ENCODE data around the gene CD248.
"Not testable (repeated sequence)": the region's sequence is repeated elsewhere in the genome, so short reads cannot be mapped to it uniquely, and the experiment has no call there.

CD248 gene

GRCh38 chr11:66277064-66277463, 39.8 kb downstream of the CD248 start:
- not testable (repeated sequence) for DNase-seq (ENCODE audit: low read depth in 2 of 3, low spot score in 2 of 3)

DNA sequence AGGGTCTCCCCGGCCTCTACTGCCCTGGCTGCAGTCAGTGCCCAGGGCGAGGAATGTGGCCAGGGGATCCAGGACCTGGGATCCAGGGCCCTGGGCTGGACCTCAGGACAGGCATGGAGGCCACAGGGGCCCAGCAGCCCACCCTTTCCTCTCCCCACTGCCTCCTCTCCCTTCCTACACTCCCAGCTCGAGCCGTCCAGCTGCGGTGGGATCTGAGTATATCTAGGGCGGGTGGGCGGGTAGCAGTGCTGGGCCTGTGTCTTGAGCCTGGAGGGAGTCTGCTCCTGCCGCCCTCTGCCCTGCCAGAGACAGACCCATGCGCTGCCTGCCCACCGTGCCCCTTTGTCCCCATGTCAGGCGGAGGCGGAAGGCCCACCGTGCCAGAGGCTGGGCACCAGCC, 40.2 kb downstream of the CD248 start:
- not testable (repeated sequence) for DNase-seq (ENCODE audit: low read depth in 2 of 3, low spot score in 2 of 3)

- no peak for DNase-seq (ENCODE audit: low read depth in 2 of 3, low spot score in 2 of 3)
Observed at GRCh38 chr11:66275984-66276612, 40.7 kb downstream of the CD248 start.

DNA sequence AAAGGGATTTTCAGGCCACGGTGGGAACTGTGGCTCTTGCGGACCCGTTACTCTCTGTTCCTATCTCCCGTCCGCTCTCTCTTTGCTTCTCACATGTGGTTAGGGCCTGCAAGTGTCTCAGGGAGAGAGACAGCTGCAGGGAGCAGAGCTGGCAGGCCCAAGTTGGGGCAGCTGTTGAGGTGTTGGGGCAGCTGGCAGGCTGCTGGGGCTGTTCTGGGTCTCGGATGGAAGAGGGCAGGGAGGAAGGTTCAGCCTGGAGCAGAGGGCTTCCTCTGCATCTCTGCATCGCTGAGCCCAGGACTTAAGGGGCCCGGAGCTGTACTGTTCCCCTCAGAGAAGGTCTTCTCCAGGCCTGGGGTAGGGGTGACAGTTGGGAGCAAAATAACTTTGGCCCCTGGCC, 41.4 kb downstream of the CD248 start:
- DNase-seq (ENCODE audit: low read depth in 2 of 3, low spot score in 2 of 3) = no peak

- DNase-seq (ENCODE audit: low read depth in 2 of 3, low spot score in 2 of 3) = no peak
Observed at GRCh38 chr11:66274219-66274618, 42.6 kb downstream of the CD248 start.

- DNase-seq (ENCODE audit: low read depth in 2 of 3, low spot score in 2 of 3) = no peak
Observed at GRCh38 chr11:66272596-66272995, 44.2 kb downstream of the CD248 start.

- DNase-seq (ENCODE audit: low read depth in 2 of 3, low spot score in 2 of 3) = no peak
Observed at GRCh38 chr11:66271816-66272215, 45.0 kb downstream of the CD248 start.

DNA sequence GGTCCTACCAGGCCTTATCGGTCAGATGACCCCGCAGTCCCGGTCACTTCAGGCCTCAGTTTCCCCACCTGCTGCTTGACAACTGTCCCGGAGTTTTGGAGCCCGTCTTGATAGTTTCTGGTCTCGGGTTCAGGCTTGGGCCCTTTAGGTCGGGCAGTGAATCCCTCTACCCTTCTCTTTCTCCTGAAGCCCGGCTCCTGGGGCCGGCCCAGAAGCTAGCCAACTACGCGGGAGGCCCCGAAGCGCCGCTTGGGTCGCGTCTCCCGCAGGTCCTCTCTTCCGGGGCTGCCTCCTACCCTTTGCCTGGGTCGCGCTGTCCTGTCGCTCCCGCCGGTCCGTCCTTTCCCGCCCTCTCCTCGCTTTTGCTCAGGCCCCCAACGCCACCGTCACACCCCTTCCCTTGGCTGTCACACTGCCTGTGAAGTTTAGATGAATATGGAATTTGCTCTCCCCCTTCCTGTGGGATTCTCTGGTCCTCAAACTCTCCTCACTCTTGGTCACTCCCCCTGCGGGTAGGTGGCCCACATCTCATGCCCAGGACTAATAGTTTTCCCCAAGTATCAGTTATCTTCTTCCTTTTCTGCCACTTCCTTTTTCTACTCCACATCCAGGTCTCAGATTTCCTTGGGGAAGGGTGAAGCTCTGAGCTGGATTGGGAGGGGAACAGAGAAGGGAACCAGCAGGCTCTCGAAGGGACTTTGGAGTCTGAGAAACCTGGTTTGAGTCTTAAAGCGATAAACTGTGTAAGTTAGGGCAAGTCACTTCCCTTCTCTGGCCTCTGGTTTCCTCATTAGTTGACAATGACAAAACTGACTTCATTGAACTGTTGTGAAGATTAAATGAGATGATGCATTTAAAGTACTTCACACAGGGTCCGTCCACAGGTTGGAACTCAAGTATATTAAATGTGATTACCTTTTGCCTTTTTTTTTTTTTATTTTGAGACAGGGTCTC, 47.6 kb downstream of the CD248 start:
- DNase-seq (ENCODE audit: low read depth in 2 of 3, low spot score in 2 of 3) = no peak

GRCh38 chr11:66268244-66268951, 48.4 kb downstream of the CD248 start, which contains the start of gene RAB1B:
Gene RAB1B, plus strand, starts transcription at chr11:66268639. Its CDS starts 41 bp downstream, at chr11:66268680.
- peak; percentile 99 to 100 (median 99) for DNase-seq (ENCODE audit: low read depth in 2 of 3, low spot score in 2 of 3)

- DNase-seq (ENCODE audit: low read depth in 2 of 3, low spot score in 2 of 3) = peak; percentile 78 to 87 (median 84)
Observed at GRCh38 chr11:66267379-66268243, 49.2 kb downstream of the CD248 start.

- DNase-seq (ENCODE audit: low read depth in 2 of 3, low spot score in 2 of 3) = no peak
Observed at GRCh38 chr11:66267039-66267378, 49.8 kb downstream of the CD248 start.

DNA sequence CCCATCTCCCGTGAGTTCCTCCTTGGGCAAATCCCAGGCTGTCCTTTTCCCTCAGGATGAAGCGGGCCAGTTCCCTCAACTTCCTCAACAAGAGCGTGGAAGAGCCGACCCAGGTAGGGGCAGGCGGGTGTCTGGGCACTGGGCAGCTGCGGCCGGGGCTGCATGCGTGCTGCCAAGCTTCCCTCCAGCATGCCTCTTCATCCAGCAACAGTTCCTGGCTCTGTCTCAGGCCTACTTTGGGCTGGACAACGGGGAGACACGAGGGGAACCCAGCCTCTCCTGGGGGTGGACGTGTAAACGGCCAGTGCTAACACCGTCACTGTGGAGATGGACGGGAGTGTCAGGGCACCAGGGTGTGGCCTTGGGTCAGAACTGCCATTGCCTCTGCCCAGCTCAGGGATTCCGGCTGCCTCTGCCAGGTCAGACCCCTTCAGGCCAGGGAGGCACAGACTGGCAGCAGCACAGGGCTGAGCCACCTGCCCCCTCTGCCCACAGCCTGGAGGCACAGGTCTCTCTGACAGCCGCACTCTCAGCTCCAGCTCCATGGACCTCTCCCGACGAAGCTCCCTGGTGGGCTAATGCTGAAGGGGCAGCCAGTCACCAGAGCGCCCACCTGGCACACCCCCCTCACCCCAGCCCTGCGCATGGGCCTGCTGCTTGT, 50.3 kb downstream of the CD248 start:
- DNase-seq (ENCODE audit: low read depth in 2 of 3, low spot score in 2 of 3) = no peak

- DNase-seq (ENCODE audit: low read depth in 2 of 3, low spot score in 2 of 3) = no peak
Observed at GRCh38 chr11:66265531-66266377, 51.1 kb downstream of the CD248 start.

DNA sequence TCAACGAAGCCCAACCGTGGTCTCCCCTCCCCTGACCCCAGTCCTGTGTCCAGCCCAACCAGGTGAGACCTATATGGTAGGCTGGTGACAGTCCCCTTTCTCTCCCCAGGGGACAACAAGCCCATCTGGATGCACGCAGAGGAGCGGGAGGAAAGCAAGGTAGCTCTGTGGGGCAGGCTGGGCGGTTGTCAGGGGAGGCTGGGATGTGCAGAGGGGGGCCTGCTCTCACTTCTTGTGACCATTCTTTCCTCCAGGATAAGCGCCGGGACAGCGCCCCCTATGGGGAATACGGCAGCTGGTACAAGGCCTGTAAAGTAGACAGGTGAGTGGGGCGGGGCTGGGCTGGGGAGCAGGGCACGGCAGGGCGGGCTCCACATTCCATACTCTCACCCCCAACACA, 51.9 kb downstream of the CD248 start:
- no peak for DNase-seq (ENCODE audit: low read depth in 2 of 3, low spot score in 2 of 3)

Measured in activated CD8-positive, alpha-beta memory T cell treated with anti-CD3 and anti-CD28 coated beads for 48 hours (primary cell).